HUES48 (cell line): ENCODE data around the gene PYM1.
"Not testable (repeated sequence)": the region's sequence is repeated elsewhere in the genome, so short reads cannot be mapped to it uniquely, and the experiment has no call there.

ENCODE experiments used
- H3K27ac ChIP-seq: one replicate; pipeline ENCODE4 v1.7.0; 2013; ENCODE audit warnings: low read depth, low read length, inconsistent platforms
- H3K27me3 ChIP-seq: 2 replicates; pipeline ENCODE4 v1.6.1; 2013; ENCODE audit warnings: mild to moderate bottlenecking, low read length; ENCODE audit not compliant: control insufficient read depth, insufficient read depth
- H3K36me3 ChIP-seq: 2 replicates; pipeline ENCODE4 v1.6.1; 2013; ENCODE audit warnings: low read length; ENCODE audit not compliant: control insufficient read depth, insufficient read depth
- H3K4me1 ChIP-seq: 2 replicates; pipeline ENCODE4 v1.6.1; 2013; ENCODE audit warnings: mild to moderate bottlenecking, low read length; ENCODE audit not compliant: control insufficient read depth, insufficient read depth
- H3K4me3 ChIP-seq: 2 replicates; pipeline ENCODE4 v1.5.1; 2013; ENCODE audit warnings: mild to moderate bottlenecking, low read depth, low read length
- H3K9ac ChIP-seq: 2 replicates; pipeline ENCODE4 v1.6.1; 2013; ENCODE audit warnings: mild to moderate bottlenecking, low read depth, low read length, moderate library complexity
- H3K9me3 ChIP-seq: 2 replicates; pipeline ENCODE4 v1.6.1; 2013; ENCODE audit warnings: low read length; ENCODE audit not compliant: control insufficient read depth, insufficient read depth

Gene PYM1

DNA sequence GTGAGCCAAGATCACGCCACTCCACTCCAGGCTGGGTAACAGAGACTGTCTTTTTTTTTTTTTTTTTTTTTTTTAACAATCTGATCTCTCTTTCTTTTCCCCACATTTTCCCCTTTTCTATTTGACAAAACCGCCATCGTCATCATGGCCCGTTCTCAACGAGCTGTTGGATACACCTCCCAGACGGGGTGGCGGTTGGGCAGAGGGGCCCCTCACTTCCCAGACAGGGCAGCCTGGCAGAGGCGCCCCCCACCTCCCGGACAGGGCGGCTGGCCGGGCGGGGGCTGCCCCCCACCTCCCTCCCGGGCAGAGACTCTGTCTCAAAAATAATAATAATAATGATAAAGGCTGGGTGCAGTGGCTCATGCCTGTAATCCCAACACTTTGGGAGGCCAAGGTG is 64.8 kb downstream of the PYM1 start:
- H3K27me3 ChIP-seq, H3K27ac ChIP-seq, H3K36me3 ChIP-seq, H3K9me3 ChIP-seq, H3K4me1 ChIP-seq, H3K9ac ChIP-seq, H3K4me3 ChIP-seq: not testable (repeated sequence)

DNA sequence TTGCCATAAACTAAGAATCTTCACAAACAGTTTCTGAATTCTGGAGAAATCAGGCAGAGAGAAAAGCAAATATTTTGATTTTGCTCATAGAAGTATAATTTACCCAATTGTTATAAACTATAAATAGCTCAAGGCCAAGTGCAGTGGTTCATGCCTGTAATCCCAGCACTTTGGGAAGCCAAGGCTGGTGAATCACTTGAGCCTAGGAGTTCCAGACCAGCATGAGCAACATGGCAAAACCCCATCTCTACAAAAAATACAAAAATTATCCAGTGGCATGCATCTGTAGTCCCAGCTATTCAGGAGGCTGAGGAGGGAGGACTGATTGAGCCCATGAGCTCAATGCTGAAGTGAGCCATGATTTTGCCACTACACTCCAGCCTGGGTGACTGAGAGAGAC is 65.4 kb downstream of the PYM1 start:
- no peaks in the 10 kb centered on the region for H3K4me1 ChIP-seq
- no peak overlapping the region for H3K27ac ChIP-seq
- no peak overlapping the region for H3K9ac ChIP-seq
- H3K9me3 ChIP-seq, result no peaks in the 10 kb centered on the region
- H3K36me3 ChIP-seq, result no peaks in the 10 kb centered on the region
- H3K4me3 ChIP-seq, result no peak overlapping the region
- H3K27me3 ChIP-seq, result no peaks in the 10 kb centered on the region

- Histone ChIP-seq H3K36me3 (no peaks in the 10 kb centered on the region), H3K27ac (no peak overlapping the region), H3K27me3 (no peaks in the 10 kb centered on the region), H3K9me3 (no peaks in the 10 kb centered on the region), H3K4me3 (no peak overlapping the region), H3K4me1 (no peaks in the 10 kb centered on the region), H3K9ac (no peak overlapping the region)
These were observed 65.8 kb downstream of the PYM1 start for GRCh38 chr12:55861871-55862270.

GRCh38 chr12:55861396-55861795 is 66.3 kb downstream of the PYM1 start:
- H3K36me3 ChIP-seq, result no peaks in the 10 kb centered on the region
- H3K9ac ChIP-seq, result no peak overlapping the region
- H3K27ac ChIP-seq, result no peak overlapping the region
- no peaks in the 10 kb centered on the region for H3K9me3 ChIP-seq
- no peaks in the 10 kb centered on the region for H3K27me3 ChIP-seq
- no peak overlapping the region for H3K4me3 ChIP-seq
- H3K4me1 ChIP-seq, result no peaks in the 10 kb centered on the region

GRCh38 chr12:55852740-55853139 is 75.0 kb downstream of the PYM1 start:
- H3K27me3 ChIP-seq, result no peaks in the 10 kb centered on the region
- no peak overlapping the region for H3K4me3 ChIP-seq
- H3K9ac ChIP-seq, result no peak overlapping the region
- no peaks in the 10 kb centered on the region for H3K9me3 ChIP-seq
- H3K4me1 ChIP-seq, result no peaks in the 10 kb centered on the region
- no peak overlapping the region for H3K27ac ChIP-seq
- H3K36me3 ChIP-seq, result no peaks in the 10 kb centered on the region
